ENCODE data around the gene ZBTB7A. TPM values are rescaled to one million over a fixed set of nuclear protein-coding genes. Genes with fewer than 3 reads are reported as not detected.

The ZBTB7A gene
- polyA plus RNA-seq, 2 donors: 22.4 to 29.7 TPM

GRCh38 chr19:4032436-4032835 is 34.3 kb downstream of the ZBTB7A start:
- H3K27ac ChIP-seq (ENCODE audit: low read depth in 2 of 2, low read length in 1 of 2): no peak overlapping the region
- peaks cover 0 to 2% of the 10 kb centered on the region in 2 donors for H3K9me3 ChIP-seq (ENCODE audit: control insufficient read depth in 2 of 2, insufficient read depth in 1 of 2, low read depth in 1 of 2, low read length in 1 of 2)
- no peak overlapping the region for H3K4me3 ChIP-seq (ENCODE audit: low read depth in 1 of 2, low read length in 2 of 2)
- WGBS, 2 donors: 65 to 66% methylated on average over 16 of the region's 16 CpGs
- H3K4me1 ChIP-seq (ENCODE audit: control insufficient read depth in 2 of 2, insufficient read depth in 2 of 2, low read length in 1 of 2): peaks cover 0 to 4% of the 10 kb centered on the region in 2 donors
- H3K27me3 ChIP-seq (ENCODE audit: control insufficient read depth in 1 of 2, insufficient read depth in 2 of 2, low read length in 2 of 2): no peaks in the 10 kb centered on the region
- H3K36me3 ChIP-seq (ENCODE audit: control insufficient read depth in 2 of 2, insufficient read depth in 2 of 2, low read length in 1 of 2): peaks cover 5 to 68% of the 10 kb centered on the region in 2 donors

- no peak overlapping the region for H3K27ac ChIP-seq (ENCODE audit: low read depth in 2 of 2, low read length in 1 of 2)
- H3K27me3 ChIP-seq (ENCODE audit: control insufficient read depth in 1 of 2, insufficient read depth in 2 of 2, low read length in 2 of 2): no peaks in the 10 kb centered on the region
- no peak overlapping the region for H3K4me3 ChIP-seq (ENCODE audit: low read depth in 1 of 2, low read length in 2 of 2)
- WGBS, 2 donors: 66 to 76% methylated on average over 11 of the region's 11 CpGs
- H3K4me1 ChIP-seq (ENCODE audit: control insufficient read depth in 2 of 2, insufficient read depth in 2 of 2, low read length in 1 of 2): peaks cover 0 to 4% of the 10 kb centered on the region in 2 donors
- peaks cover 5 to 60% of the 10 kb centered on the region in 2 donors for H3K36me3 ChIP-seq (ENCODE audit: control insufficient read depth in 2 of 2, insufficient read depth in 2 of 2, low read length in 1 of 2)
- no peaks in the 10 kb centered on the region for H3K9me3 ChIP-seq (ENCODE audit: control insufficient read depth in 2 of 2, insufficient read depth in 1 of 2, low read depth in 1 of 2, low read length in 1 of 2)
Measured at GRCh38 chr19:4031420-4031819, 35.3 kb downstream of the ZBTB7A start.

GRCh38 chr19:4030981-4031380 is 35.7 kb downstream of the ZBTB7A start:
- WGBS, 2 donors: 74 to 81% methylated on average over 9 of the region's 9 CpGs
- no peak overlapping the region for H3K27ac ChIP-seq (ENCODE audit: low read depth in 2 of 2, low read length in 1 of 2)
- H3K27me3 ChIP-seq (ENCODE audit: control insufficient read depth in 1 of 2, insufficient read depth in 2 of 2, low read length in 2 of 2): no peaks in the 10 kb centered on the region
- no peaks in the 10 kb centered on the region for H3K9me3 ChIP-seq (ENCODE audit: control insufficient read depth in 2 of 2, insufficient read depth in 1 of 2, low read depth in 1 of 2, low read length in 1 of 2)
- peaks cover 0 to 4% of the 10 kb centered on the region in 2 donors for H3K4me1 ChIP-seq (ENCODE audit: control insufficient read depth in 2 of 2, insufficient read depth in 2 of 2, low read length in 1 of 2)
- no peak overlapping the region for H3K4me3 ChIP-seq (ENCODE audit: low read depth in 1 of 2, low read length in 2 of 2)
- H3K36me3 ChIP-seq (ENCODE audit: control insufficient read depth in 2 of 2, insufficient read depth in 2 of 2, low read length in 1 of 2): peaks cover 5 to 55% of the 10 kb centered on the region in 2 donors

- Histone ChIP-seq H3K4me3 (ENCODE audit: low read depth in 1 of 2, low read length in 2 of 2) (no peak overlapping the region), H3K9me3 (ENCODE audit: control insufficient read depth in 2 of 2, insufficient read depth in 1 of 2, low read depth in 1 of 2, low read length in 1 of 2) (no peaks in the 10 kb centered on the region), H3K4me1 (ENCODE audit: control insufficient read depth in 2 of 2, insufficient read depth in 2 of 2, low read length in 1 of 2) (peaks cover 0 to 4% of the 10 kb centered on the region in 2 donors), H3K27me3 (ENCODE audit: control insufficient read depth in 1 of 2, insufficient read depth in 2 of 2, low read length in 2 of 2) (no peaks in the 10 kb centered on the region), H3K36me3 (ENCODE audit: control insufficient read depth in 2 of 2, insufficient read depth in 2 of 2, low read length in 1 of 2) (peaks cover 5 to 52% of the 10 kb centered on the region in 2 donors), H3K27ac (ENCODE audit: low read depth in 2 of 2, low read length in 1 of 2) (no peak overlapping the region)
- WGBS, 2 donors: 92 to 96% methylated on average over 6 of the region's 6 CpGs
Measured at GRCh38 chr19:4030552-4030951, 36.1 kb downstream of the ZBTB7A start.

GRCh38 chr19:4029247-4029614 is 37.5 kb downstream of the ZBTB7A start:
- H3K27me3 ChIP-seq (ENCODE audit: control insufficient read depth in 1 of 2, insufficient read depth in 2 of 2, low read length in 2 of 2): no peaks in the 10 kb centered on the region
- peaks cover 6 to 54% of the 10 kb centered on the region in 2 donors for H3K36me3 ChIP-seq (ENCODE audit: control insufficient read depth in 2 of 2, insufficient read depth in 2 of 2, low read length in 1 of 2)
- no peaks in the 10 kb centered on the region for H3K9me3 ChIP-seq (ENCODE audit: control insufficient read depth in 2 of 2, insufficient read depth in 1 of 2, low read depth in 1 of 2, low read length in 1 of 2)
- 93 to 98% methylated on average over 17 to 18 of the region's 18 CpGs for WGBS, 2 donors
- H3K4me1 ChIP-seq (ENCODE audit: control insufficient read depth in 2 of 2, insufficient read depth in 2 of 2, low read length in 1 of 2): peaks cover 0 to 4% of the 10 kb centered on the region in 2 donors
- H3K27ac ChIP-seq (ENCODE audit: low read depth in 2 of 2, low read length in 1 of 2): no peak overlapping the region
- H3K4me3 ChIP-seq (ENCODE audit: low read depth in 1 of 2, low read length in 2 of 2): no peak overlapping the region

- no peak overlapping the region for H3K4me3 ChIP-seq (ENCODE audit: low read depth in 1 of 2, low read length in 2 of 2)
- H3K27me3 ChIP-seq (ENCODE audit: control insufficient read depth in 1 of 2, insufficient read depth in 2 of 2, low read length in 2 of 2): no peaks in the 10 kb centered on the region
- H3K4me1 ChIP-seq (ENCODE audit: control insufficient read depth in 2 of 2, insufficient read depth in 2 of 2, low read length in 1 of 2): peaks cover 0 to 4% of the 10 kb centered on the region in 2 donors
- H3K27ac ChIP-seq (ENCODE audit: low read depth in 2 of 2, low read length in 1 of 2): no peak overlapping the region
- 91 to 93% methylated on average over 46 to 48 of the region's 48 CpGs for WGBS, 2 donors
- peaks cover 6 to 52% of the 10 kb centered on the region in 2 donors for H3K36me3 ChIP-seq (ENCODE audit: control insufficient read depth in 2 of 2, insufficient read depth in 2 of 2, low read length in 1 of 2)
- H3K9me3 ChIP-seq (ENCODE audit: control insufficient read depth in 2 of 2, insufficient read depth in 1 of 2, low read depth in 1 of 2, low read length in 1 of 2): no peaks in the 10 kb centered on the region
Measured at GRCh38 chr19:4028334-4029246, 38.1 kb downstream of the ZBTB7A start.

- peaks cover 4 to 50% of the 10 kb centered on the region in 2 donors for H3K36me3 ChIP-seq (ENCODE audit: control insufficient read depth in 2 of 2, insufficient read depth in 2 of 2, low read length in 1 of 2)
- WGBS, 2 donors: 88 to 90% methylated on average over 16 of the region's 16 CpGs
- no peaks in the 10 kb centered on the region for H3K27me3 ChIP-seq (ENCODE audit: control insufficient read depth in 1 of 2, insufficient read depth in 2 of 2, low read length in 2 of 2)
- H3K27ac ChIP-seq (ENCODE audit: low read depth in 2 of 2, low read length in 1 of 2): no peak overlapping the region
- H3K4me1 ChIP-seq (ENCODE audit: control insufficient read depth in 2 of 2, insufficient read depth in 2 of 2, low read length in 1 of 2): peaks cover 0 to 4% of the 10 kb centered on the region in 2 donors
- no peaks in the 10 kb centered on the region for H3K9me3 ChIP-seq (ENCODE audit: control insufficient read depth in 2 of 2, insufficient read depth in 1 of 2, low read depth in 1 of 2, low read length in 1 of 2)
- no peak overlapping the region for H3K4me3 ChIP-seq (ENCODE audit: low read depth in 1 of 2, low read length in 2 of 2)
Measured at GRCh38 chr19:4027146-4027545, 39.6 kb downstream of the ZBTB7A start.

- Histone ChIP-seq H3K9me3 (ENCODE audit: control insufficient read depth in 2 of 2, insufficient read depth in 1 of 2, low read depth in 1 of 2, low read length in 1 of 2) (no peaks in the 10 kb centered on the region), H3K36me3 (ENCODE audit: control insufficient read depth in 2 of 2, insufficient read depth in 2 of 2, low read length in 1 of 2) (peaks cover 4 to 38% of the 10 kb centered on the region in 2 donors), H3K4me1 (ENCODE audit: control insufficient read depth in 2 of 2, insufficient read depth in 2 of 2, low read length in 1 of 2) (no peaks in the 10 kb centered on the region), H3K27me3 (ENCODE audit: control insufficient read depth in 1 of 2, insufficient read depth in 2 of 2, low read length in 2 of 2) (no peaks in the 10 kb centered on the region), H3K4me3 (ENCODE audit: low read depth in 1 of 2, low read length in 2 of 2) (no peak overlapping the region), H3K27ac (ENCODE audit: low read depth in 2 of 2, low read length in 1 of 2) (no peak overlapping the region)
- WGBS, 2 donors: 73% methylated on average over 11 of the region's 11 CpGs
Measured at GRCh38 chr19:4025317-4025716, 41.4 kb downstream of the ZBTB7A start.

GRCh38 chr19:4023600-4024398 is 42.9 kb downstream of the ZBTB7A start:
- Histone ChIP-seq H3K36me3 (ENCODE audit: control insufficient read depth in 2 of 2, insufficient read depth in 2 of 2, low read length in 1 of 2) (peaks cover 4 to 41% of the 10 kb centered on the region in 2 donors), H3K4me3 (ENCODE audit: low read depth in 1 of 2, low read length in 2 of 2) (no peak overlapping the region), H3K27me3 (ENCODE audit: control insufficient read depth in 1 of 2, insufficient read depth in 2 of 2, low read length in 2 of 2) (no peaks in the 10 kb centered on the region), H3K9me3 (ENCODE audit: control insufficient read depth in 2 of 2, insufficient read depth in 1 of 2, low read depth in 1 of 2, low read length in 1 of 2) (no peaks in the 10 kb centered on the region), H3K27ac (ENCODE audit: low read depth in 2 of 2, low read length in 1 of 2) (no peak overlapping the region), H3K4me1 (ENCODE audit: control insufficient read depth in 2 of 2, insufficient read depth in 2 of 2, low read length in 1 of 2) (peaks cover 0 to 2% of the 10 kb centered on the region in 2 donors)
- WGBS, 2 donors: 85 to 88% methylated on average over 34 of the region's 34 CpGs

Data from esophagus (tissue), 2 donors.